Esophagus squamous epithelium (tissue), 4 donors: Measurements from ENCODE around the gene COL4A2.

Experiments
- POLR2A ChIP-seq, 4 donors: fragments of 450-650 bp; IDR thresholded peaks; one replicate each; pipeline ENCODE4 v1.6.1; 2017; ENCODE audit warnings: antibody characterized with exemption in 4 of 4, mild to moderate bottlenecking in 4 of 4, moderate library complexity in 3 of 4
- TF ChIP-seq, protein P1 (sequence below), 6 experiments: fragments of 450-650 bp in 4 of 6; fragments of 200-600 bp in 2 of 6; sonication (generic) in 2 of 6; IDR thresholded peaks; one replicate each; pipeline ENCODE4 v1.5.1; 2016 to 2019; ENCODE audit warnings: antibody characterized with exemption in 6 of 6, mild to moderate bottlenecking in 4 of 6, moderate library complexity in 4 of 6

DNA sequence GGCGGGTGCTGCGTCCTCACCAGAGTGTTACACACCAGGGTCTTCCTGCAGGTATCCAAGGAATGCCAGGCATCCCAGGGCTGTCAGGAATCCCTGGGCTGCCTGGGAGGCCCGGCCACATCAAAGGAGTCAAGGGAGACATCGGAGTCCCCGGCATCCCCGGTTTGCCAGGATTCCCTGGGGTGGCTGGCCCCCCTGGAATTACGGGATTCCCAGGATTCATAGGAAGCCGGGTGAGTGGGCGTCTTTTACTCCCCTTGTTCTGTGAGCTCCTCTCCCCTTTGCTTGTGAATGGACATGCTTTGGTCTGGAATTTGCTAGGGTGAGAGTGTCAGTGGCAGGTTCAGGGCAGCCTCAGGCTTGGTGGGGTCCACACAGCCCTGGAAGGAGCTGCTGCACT lies 178.5 kb downstream of the COL4A2 start:
- TF ChIP-seq, protein P1, sequence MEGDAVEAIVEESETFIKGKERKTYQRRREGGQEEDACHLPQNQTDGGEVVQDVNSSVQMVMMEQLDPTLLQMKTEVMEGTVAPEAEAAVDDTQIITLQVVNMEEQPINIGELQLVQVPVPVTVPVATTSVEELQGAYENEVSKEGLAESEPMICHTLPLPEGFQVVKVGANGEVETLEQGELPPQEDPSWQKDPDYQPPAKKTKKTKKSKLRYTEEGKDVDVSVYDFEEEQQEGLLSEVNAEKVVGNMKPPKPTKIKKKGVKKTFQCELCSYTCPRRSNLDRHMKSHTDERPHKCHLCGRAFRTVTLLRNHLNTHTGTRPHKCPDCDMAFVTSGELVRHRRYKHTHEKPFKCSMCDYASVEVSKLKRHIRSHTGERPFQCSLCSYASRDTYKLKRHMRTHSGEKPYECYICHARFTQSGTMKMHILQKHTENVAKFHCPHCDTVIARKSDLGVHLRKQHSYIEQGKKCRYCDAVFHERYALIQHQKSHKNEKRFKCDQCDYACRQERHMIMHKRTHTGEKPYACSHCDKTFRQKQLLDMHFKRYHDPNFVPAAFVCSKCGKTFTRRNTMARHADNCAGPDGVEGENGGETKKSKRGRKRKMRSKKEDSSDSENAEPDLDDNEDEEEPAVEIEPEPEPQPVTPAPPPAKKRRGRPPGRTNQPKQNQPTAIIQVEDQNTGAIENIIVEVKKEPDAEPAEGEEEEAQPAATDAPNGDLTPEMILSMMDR (IDR thresholded peaks at IDR 0.05), result no peak
- TF ChIP-seq POLR2A (IDR thresholded peaks at IDR 0.05), result no peak
